Esophagus muscularis mucosa (tissue), 4 donors: ENCODE measurements around the gene SLC2A6. TPM values are rescaled to one million over a fixed set of nuclear protein-coding genes. Genes with fewer than 3 reads are reported as not detected.
A peak's percentile ranks its signal among the peaks of the same experiment; 100 is the strongest.

ENCODE experiments used
- DNase-seq: peaks from one replicate; pipeline ENCODE4 v3.0.0-alpha.2; 2017; ENCODE audit errors: extremely low spot score
- H3K27ac ChIP-seq, 4 donors: fragments of 200-600 bp; sonication (generic); replicated peaks in 1 of 4; 1 replicate in 3 of 4; 2 replicates in 1 of 4; pipeline ENCODE4 v1.5.1; 2016 to 2019; ENCODE audit warnings: mild to moderate bottlenecking in 1 of 4
- H3K27me3 ChIP-seq, 4 donors: fragments of 200-600 bp; sonication (generic); one replicate each; pipeline versions ENCODE4 v1.5.1 to v1.6.0; 2016 to 2019
- H3K36me3 ChIP-seq, 4 donors: fragments of 200-600 bp; sonication (generic); one replicate each; pipeline ENCODE4 v1.5.1; 2016 to 2019
- H3K4me1 ChIP-seq, 4 donors: fragments of 200-600 bp; sonication (generic); one replicate each; pipeline ENCODE4 v1.5.1; 2016 to 2019
- H3K4me3 ChIP-seq, 4 donors: fragments of 200-600 bp; sonication (generic); 1 replicate in 2 of 4; 2 replicates in 2 of 4; pipeline ENCODE4 v1.5.1; 2016 to 2019; ENCODE audit warnings: mild to moderate bottlenecking in 4 of 4, moderate library complexity in 1 of 4
- H3K9me3 ChIP-seq, 4 donors: fragments of 200-600 bp; sonication (generic); 1 replicate in 3 of 4; 2 replicates in 1 of 4; pipeline ENCODE4 v1.5.1; 2016 to 2019
- EP300 ChIP-seq: sonication (generic); formaldehyde crosslinking; IDR thresholded peaks from one replicate; pipeline ENCODE4 v1.6.1; 2017; ENCODE audit warnings: antibody characterized with exemption
- POLR2A ChIP-seq: fragments of 450-650 bp; IDR thresholded peaks from one replicate; pipeline ENCODE4 v1.6.1; 2017; ENCODE audit warnings: antibody characterized with exemption, moderate library complexity, mild to moderate bottlenecking, low read depth
- POLR2AphosphoS5 ChIP-seq, 2 donors: sonication (generic); formaldehyde crosslinking; IDR thresholded peaks; one replicate each; pipeline ENCODE4 v1.6.1; 2017; ENCODE audit warnings: antibody characterized with exemption in 2 of 2
- WGBS: methylation state at CpG from one replicate; pipeline ENCODE4 v1.1.5; 2018; 5-methylcytosine and 5-hydroxymethylcytosine counted together
- intact Hi-C: fragments of 100-400 bp; cut with DNase I; formaldehyde crosslinking; loops from one replicate; pipeline ENCODE4 v1.15.1; 2023
- total RNA-seq, 4 donors: library from RNA; depleted of rRNA; stranded (reverse); fragments of >200 nt; gene quantifications; one replicate each; pipeline versions ENCODE4 v1.1.0 to v1.2.1, GENCODE V29; 2016
- TF ChIP-seq, protein P1 (sequence below), 3 experiments: fragments of 200-600 bp in 2 of 3; fragments of 450-650 bp in 1 of 3; sonication (generic) in 2 of 3; IDR thresholded peaks; one replicate each; pipeline ENCODE4 v1.5.1; 2017 to 2019; ENCODE audit warnings: antibody characterized with exemption in 3 of 3, mild to moderate bottlenecking in 2 of 3, moderate library complexity in 1 of 3

SLC2A6 gene
- total RNA-seq, 4 donors from 2014 or later, result 2.9 to 8.6 (median 5.9) TPM

- H3K9me3 ChIP-seq, result no peaks in the 10 kb centered on the region
- H3K36me3 ChIP-seq, result peaks cover 0 to 22% (median 7%) of the 10 kb centered on the region in 4 donors
- WGBS, result 1% methylated on average over 16 of the region's 86 CpGs
- peak within 1 kb of the TSS; percentile 92 to 95 (median 94) for H3K27ac ChIP-seq
- intact Hi-C loops, result no loop called here
- H3K4me1 ChIP-seq, result peaks cover 11 to 23% (median 19%) of the 10 kb centered on the region in 4 donors
- peak within 1 kb of the TSS; percentile 76 to 88 (median 86) for H3K4me3 ChIP-seq
- H3K27me3 ChIP-seq, result no peaks in the 10 kb centered on the region
- TF ChIP-seq, protein P1, sequence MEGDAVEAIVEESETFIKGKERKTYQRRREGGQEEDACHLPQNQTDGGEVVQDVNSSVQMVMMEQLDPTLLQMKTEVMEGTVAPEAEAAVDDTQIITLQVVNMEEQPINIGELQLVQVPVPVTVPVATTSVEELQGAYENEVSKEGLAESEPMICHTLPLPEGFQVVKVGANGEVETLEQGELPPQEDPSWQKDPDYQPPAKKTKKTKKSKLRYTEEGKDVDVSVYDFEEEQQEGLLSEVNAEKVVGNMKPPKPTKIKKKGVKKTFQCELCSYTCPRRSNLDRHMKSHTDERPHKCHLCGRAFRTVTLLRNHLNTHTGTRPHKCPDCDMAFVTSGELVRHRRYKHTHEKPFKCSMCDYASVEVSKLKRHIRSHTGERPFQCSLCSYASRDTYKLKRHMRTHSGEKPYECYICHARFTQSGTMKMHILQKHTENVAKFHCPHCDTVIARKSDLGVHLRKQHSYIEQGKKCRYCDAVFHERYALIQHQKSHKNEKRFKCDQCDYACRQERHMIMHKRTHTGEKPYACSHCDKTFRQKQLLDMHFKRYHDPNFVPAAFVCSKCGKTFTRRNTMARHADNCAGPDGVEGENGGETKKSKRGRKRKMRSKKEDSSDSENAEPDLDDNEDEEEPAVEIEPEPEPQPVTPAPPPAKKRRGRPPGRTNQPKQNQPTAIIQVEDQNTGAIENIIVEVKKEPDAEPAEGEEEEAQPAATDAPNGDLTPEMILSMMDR (IDR thresholded peaks at IDR 0.05), result no peak
- TF ChIP-seq POLR2A (peak; percentile 39), POLR2AphosphoS5 (IDR thresholded peaks at IDR 0.05) (peak; percentile 68 to 92), EP300 (no peak)
- DNase-seq, result peak; percentile 99
These were observed 19.2 kb downstream of the SLC2A6 start, which contains the start of gene CACFD1 for GRCh38 chr9:133459476-133460404. Gene CACFD1 (plus strand): TSS chr9:133459978. CDS start chr9:133460067, 89 bp downstream.

DNA sequence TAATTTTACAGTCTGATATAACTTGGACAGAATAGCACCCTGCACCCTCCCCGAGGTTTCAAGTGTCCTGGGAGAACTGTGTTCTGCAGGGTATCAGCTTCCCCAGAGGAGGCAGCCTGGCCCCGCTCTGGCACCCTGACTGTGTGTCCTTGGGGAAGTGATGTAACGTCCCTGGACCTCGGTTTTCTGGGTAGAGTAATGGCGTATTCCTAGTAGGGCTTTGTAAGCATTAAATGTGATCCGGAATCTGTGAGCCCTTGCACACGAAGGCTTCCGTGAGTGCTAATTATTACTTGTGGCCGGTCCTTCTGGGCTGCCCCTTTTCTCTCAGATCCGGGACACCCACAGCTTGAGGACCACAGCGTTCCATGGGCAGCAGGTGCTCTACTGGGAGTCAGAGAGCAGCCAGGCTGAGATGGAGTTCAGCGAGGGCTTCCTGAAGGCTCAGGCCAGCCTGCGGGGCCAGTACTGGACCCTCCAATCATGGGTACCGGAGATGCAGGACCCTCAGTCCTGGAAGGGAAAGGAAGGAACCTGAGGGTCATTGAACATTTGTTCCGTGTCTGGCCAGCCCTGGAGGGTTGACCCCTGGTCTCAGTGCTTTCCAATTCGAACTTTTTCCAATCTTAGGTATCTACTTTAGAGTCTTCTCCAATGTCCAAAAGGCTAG is 20.1 kb downstream of the SLC2A6 start:
- no peaks in the 10 kb centered on the region for H3K9me3 ChIP-seq
- intact Hi-C loops, result no loop called here
- H3K36me3 ChIP-seq, result peaks cover 0 to 12% (median 4%) of the 10 kb centered on the region in 4 donors
- 74% methylated on average over 13 of the region's 16 CpGs for WGBS
- H3K27me3 ChIP-seq, result no peaks in the 10 kb centered on the region
- TF ChIP-seq EP300, result no peak
- H3K4me3 ChIP-seq, result peak overlapping the region; percentile 76 to 88 (median 86)
- peaks cover 11 to 23% (median 19%) of the 10 kb centered on the region in 4 donors for H3K4me1 ChIP-seq
- peak overlapping the region; percentile 92 to 95 (median 94) for H3K27ac ChIP-seq
- no peak for DNase-seq

DNA sequence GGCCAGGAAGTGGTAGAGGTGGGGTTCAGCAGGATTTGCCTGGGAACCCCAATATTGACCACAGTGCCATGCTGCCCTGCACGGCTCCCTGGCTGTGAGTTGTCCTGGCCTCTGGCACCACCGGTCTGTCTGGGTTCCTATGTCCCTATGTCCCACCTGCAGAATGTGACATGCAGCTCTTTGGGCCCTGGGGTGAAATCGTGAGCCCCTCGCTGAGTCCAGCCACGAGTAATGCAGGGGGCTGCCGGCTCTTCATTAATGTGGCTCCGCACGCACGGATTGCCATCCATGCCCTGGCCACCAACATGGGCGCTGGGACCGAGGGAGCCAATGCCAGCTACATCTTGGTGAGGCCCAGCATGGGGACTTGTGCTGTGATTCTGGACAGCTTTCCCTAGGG is 21.2 kb downstream of the SLC2A6 start:
- H3K36me3 ChIP-seq, result peaks cover 0 to 5% (median 0%) of the 10 kb centered on the region in 4 donors
- DNase-seq, result no peak
- no CpG with 5 or more reads among the region's 11 CpGs for WGBS
- H3K9me3 ChIP-seq, result no peaks in the 10 kb centered on the region
- H3K27me3 ChIP-seq, result no peaks in the 10 kb centered on the region
- peaks cover 11 to 23% (median 19%) of the 10 kb centered on the region in 4 donors for H3K4me1 ChIP-seq
- intact Hi-C loops, result no loop called here
- TF ChIP-seq POLR2A (no peak), POLR2AphosphoS5 (IDR thresholded peaks at IDR 0.05) (no peak), EP300 (no peak)
- H3K27ac ChIP-seq, result no peak overlapping the region
- no peak overlapping the region for H3K4me3 ChIP-seq

DNA sequence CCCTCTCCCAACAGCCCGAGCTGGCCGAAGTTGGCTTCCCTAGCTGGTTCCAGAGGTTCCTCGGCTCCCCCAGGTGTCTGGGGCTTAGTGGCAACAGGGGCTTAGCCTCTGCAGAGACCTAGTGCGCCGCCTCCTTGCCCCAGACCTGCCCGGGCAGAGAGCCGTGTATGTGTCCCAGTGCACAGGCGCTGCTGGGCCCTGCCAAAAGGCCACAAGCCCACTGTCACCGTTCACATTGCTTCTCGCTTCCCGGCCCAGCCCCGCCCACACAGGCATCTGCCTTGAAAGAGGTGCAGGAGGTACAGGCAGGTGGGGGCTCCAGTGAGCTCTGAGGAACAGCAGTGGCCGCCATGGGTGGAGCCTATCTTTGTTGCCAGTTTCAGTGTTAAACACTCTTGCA is 21.7 kb downstream of the SLC2A6 start:
- no peak overlapping the region for H3K27ac ChIP-seq
- no peak for TF ChIP-seq EP300
- TF ChIP-seq POLR2A, result no peak
- TF ChIP-seq POLR2AphosphoS5 (IDR thresholded peaks at IDR 0.05), result no peak
- TF ChIP-seq, protein P1 (IDR thresholded peaks at IDR 0.05), result no peak
- H3K36me3 ChIP-seq, result peaks cover 0 to 5% (median 0%) of the 10 kb centered on the region in 4 donors
- intact Hi-C loops, result no loop called here
- no peak overlapping the region for H3K4me3 ChIP-seq
- 90% methylated on average over 12 of the region's 13 CpGs for WGBS
- H3K9me3 ChIP-seq, result no peaks in the 10 kb centered on the region
- DNase-seq, result no peak
- peaks cover 11 to 23% (median 19%) of the 10 kb centered on the region in 4 donors for H3K4me1 ChIP-seq
- H3K27me3 ChIP-seq, result no peaks in the 10 kb centered on the region

DNA sequence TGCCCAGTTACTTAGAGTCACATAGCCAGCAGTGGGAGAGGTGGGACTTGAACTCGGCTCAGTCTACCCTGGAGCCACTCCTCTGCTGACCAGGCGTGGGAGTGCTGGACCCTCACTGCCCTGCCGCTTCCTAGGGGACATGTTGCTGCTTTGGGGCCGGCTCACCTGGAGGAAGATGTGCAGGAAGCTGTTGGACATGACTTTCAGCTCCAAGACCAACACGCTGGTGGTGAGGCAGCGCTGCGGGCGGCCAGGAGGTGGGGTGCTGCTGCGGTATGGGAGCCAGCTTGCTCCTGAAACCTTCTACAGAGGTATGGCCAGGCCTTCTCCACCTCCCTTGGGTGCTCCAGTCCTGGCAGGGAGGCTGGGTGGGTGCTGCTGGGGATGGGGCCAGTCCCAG is 22.5 kb downstream of the SLC2A6 start:
- Histone ChIP-seq H3K4me3 (no peak overlapping the region), H3K9me3 (no peaks in the 10 kb centered on the region), H3K27ac (no peak overlapping the region), H3K36me3 (peaks cover 0 to 5% (median 0%) of the 10 kb centered on the region in 4 donors), H3K4me1 (peaks cover 11 to 21% (median 18%) of the 10 kb centered on the region in 4 donors), H3K27me3 (no peaks in the 10 kb centered on the region)
- TF ChIP-seq, protein P1 (IDR thresholded peaks at IDR 0.05), result no peak
- TF ChIP-seq EP300 (no peak), POLR2AphosphoS5 (IDR thresholded peaks at IDR 0.05) (no peak), POLR2A (no peak)
- DNase-seq, result no peak
- intact Hi-C loops, result no loop called here
- WGBS, result 100% methylated on average over 6 of the region's 9 CpGs
